Neural crest cell (in vitro differentiated cells): ENCODE data around the gene ASB13. TPM values are rescaled to one million over a fixed set of nuclear protein-coding genes. Genes with fewer than 3 reads are reported as not detected.

ENCODE experiments used
- DNase-seq: peaks from one replicate; pipeline ENCODE4 v3.0.0; 2021; ENCODE audit warnings: low read depth, mixed read lengths, low spot score
- H3K27ac Mint-ChIP-seq: one replicate; pipeline ENCODE4 v1.8.0; 2021; ENCODE audit warnings: mild to moderate bottlenecking, mixed read lengths; ENCODE audit not compliant: unreplicated experiment
- H3K27me3 Mint-ChIP-seq: 2 replicates; pipeline ENCODE4 v1.8.0; 2021; ENCODE audit warnings: low read depth, mild to moderate bottlenecking, mixed read lengths
- H3K36me3 Mint-ChIP-seq: 2 replicates; pipeline ENCODE4 v1.8.0; 2021; ENCODE audit warnings: low read depth, mild to moderate bottlenecking, mixed read lengths
- H3K4me1 Mint-ChIP-seq: 2 replicates; pipeline ENCODE4 v1.8.0; 2021; ENCODE audit warnings: mixed read lengths
- H3K4me3 Mint-ChIP-seq: one replicate; pipeline ENCODE4 v1.8.0; 2021; ENCODE audit warnings: mild to moderate bottlenecking, mixed read lengths
- H3K9me3 Mint-ChIP-seq: 2 replicates; pipeline ENCODE4 v1.8.0; 2021; ENCODE audit warnings: mixed read lengths
- CTCF ChIP-seq: fragments of 200-600 bp; sonication (generic); conservative IDR thresholded peaks from 2 replicates; pipeline ENCODE4 v1.5.0; 2021; ENCODE audit warnings: antibody characterized with exemption, mild to moderate bottlenecking
- total RNA-seq: library from RNA; stranded (reverse); gene quantifications from 2 replicates; pipeline ENCODE4 v1.2.1, GENCODE V29; 2021

The ASB13 gene
- total RNA-seq, 1 donor from 2014 or later, result 40.8 TPM

- peaks cover 12% of the 10 kb centered on the region for H3K27me3 Mint-ChIP-seq
- no peak for TF ChIP-seq CTCF
- no peak overlapping the region for H3K4me3 Mint-ChIP-seq
- H3K4me1 Mint-ChIP-seq, result peaks cover 13% of the 10 kb centered on the region
- peaks cover 5% of the 10 kb centered on the region for H3K36me3 Mint-ChIP-seq
- DNase-seq, result no peak
- H3K27ac Mint-ChIP-seq, result no peak overlapping the region
- peaks cover 3% of the 10 kb centered on the region for H3K9me3 Mint-ChIP-seq
These were observed 3.2 kb upstream of the ASB13 start for GRCh38 chr10:5669604-5670003.

GRCh38 chr10:5668429-5668828 lies 2.0 kb upstream of the ASB13 start:
- H3K4me1 Mint-ChIP-seq, result peaks cover 23% of the 10 kb centered on the region
- H3K27ac Mint-ChIP-seq, result no peak overlapping the region
- H3K9me3 Mint-ChIP-seq, result no peaks in the 10 kb centered on the region
- peaks cover 8% of the 10 kb centered on the region for H3K27me3 Mint-ChIP-seq
- no peak overlapping the region for H3K4me3 Mint-ChIP-seq
- no peaks in the 10 kb centered on the region for H3K36me3 Mint-ChIP-seq
- DNase-seq, result no peak
- no peak for TF ChIP-seq CTCF

GRCh38 chr10:5666841-5667630 lies 641 bp upstream of the ASB13 start:
- DNase-seq, result no peak
- no peak for TF ChIP-seq CTCF
- H3K36me3 Mint-ChIP-seq, result no peaks in the 10 kb centered on the region
- H3K9me3 Mint-ChIP-seq, result no peaks in the 10 kb centered on the region
- H3K4me3 Mint-ChIP-seq, result peak overlapping the region; percentile 94
- H3K27me3 Mint-ChIP-seq, result peaks cover 8% of the 10 kb centered on the region
- H3K4me1 Mint-ChIP-seq, result peaks cover 31% of the 10 kb centered on the region
- H3K27ac Mint-ChIP-seq, result peak overlapping the region; percentile 71

GRCh38 chr10:5665373-5666007 lies 905 bp downstream of the ASB13 start:
- no peaks in the 10 kb centered on the region for H3K9me3 Mint-ChIP-seq
- peaks cover 38% of the 10 kb centered on the region for H3K4me1 Mint-ChIP-seq
- peaks cover 8% of the 10 kb centered on the region for H3K27me3 Mint-ChIP-seq
- H3K27ac Mint-ChIP-seq, result no peak overlapping the region
- no peaks in the 10 kb centered on the region for H3K36me3 Mint-ChIP-seq
- H3K4me3 Mint-ChIP-seq, result peak overlapping the region; percentile 66
- no peak for TF ChIP-seq CTCF
- no peak for DNase-seq

- no peak for DNase-seq
- no peak overlapping the region for H3K27ac Mint-ChIP-seq
- peaks cover 53% of the 10 kb centered on the region for H3K4me1 Mint-ChIP-seq
These were observed 2.5 kb downstream of the ASB13 start for GRCh38 chr10:5663692-5664427.

More at GRCh38 chr10:5663692-5664427, 2.5 kb downstream of the ASB13 start:
- Mint-ChIP-seq H3K4me3 (peak overlapping the region; percentile 73), H3K36me3 (no peaks in the 10 kb centered on the region), H3K9me3 (no peaks in the 10 kb centered on the region), H3K27me3 (peaks cover 5% of the 10 kb centered on the region)
- no peak for TF ChIP-seq CTCF
